ENCODE results near the gene ACOXL.

DNA sequence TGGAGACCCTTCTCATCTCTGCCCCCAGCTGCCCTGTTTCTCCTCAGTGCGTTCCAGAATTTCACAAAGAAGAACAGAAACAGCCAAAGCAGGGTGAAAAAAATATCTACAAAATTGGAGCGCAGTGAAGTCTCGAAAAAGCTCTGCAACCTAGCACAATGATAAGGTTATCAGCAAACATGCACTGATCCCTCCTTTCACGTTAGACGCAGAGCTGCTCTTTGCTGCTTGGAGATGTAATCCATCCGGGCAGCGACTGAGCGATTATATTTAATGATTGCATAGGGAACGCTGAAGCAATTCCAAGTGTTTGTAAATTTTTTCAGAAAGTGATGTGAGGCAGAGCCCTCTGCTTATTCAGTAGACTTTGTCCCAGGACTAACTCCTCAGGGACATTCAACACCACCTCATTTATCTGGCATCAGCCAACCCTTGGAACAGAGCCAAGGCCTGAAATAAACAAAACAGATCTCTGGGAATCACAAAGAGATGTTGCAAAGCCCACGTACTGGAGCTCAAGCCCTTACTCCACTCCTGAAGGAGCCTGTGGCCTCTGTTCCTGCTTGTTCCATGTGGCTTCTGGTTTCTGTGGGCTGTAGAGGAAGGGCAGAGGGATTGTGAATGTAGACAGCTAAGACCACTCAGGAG is 215.8 kb downstream of the ACOXL start:
- TF ChIP-seq POLR2AphosphoS5 (IDR thresholded peaks at IDR 0.05; ENCODE audit: insufficient read depth, low read depth, low read length) (no peak), MYC (IDR thresholded peaks at IDR 0.05; ENCODE audit: low read depth, low read length) (no peak), POLR2A (IDR thresholded peaks at IDR 0.05; ENCODE audit: low read depth, low read length) (no peak)
- TF ChIP-seq, protein P1, sequence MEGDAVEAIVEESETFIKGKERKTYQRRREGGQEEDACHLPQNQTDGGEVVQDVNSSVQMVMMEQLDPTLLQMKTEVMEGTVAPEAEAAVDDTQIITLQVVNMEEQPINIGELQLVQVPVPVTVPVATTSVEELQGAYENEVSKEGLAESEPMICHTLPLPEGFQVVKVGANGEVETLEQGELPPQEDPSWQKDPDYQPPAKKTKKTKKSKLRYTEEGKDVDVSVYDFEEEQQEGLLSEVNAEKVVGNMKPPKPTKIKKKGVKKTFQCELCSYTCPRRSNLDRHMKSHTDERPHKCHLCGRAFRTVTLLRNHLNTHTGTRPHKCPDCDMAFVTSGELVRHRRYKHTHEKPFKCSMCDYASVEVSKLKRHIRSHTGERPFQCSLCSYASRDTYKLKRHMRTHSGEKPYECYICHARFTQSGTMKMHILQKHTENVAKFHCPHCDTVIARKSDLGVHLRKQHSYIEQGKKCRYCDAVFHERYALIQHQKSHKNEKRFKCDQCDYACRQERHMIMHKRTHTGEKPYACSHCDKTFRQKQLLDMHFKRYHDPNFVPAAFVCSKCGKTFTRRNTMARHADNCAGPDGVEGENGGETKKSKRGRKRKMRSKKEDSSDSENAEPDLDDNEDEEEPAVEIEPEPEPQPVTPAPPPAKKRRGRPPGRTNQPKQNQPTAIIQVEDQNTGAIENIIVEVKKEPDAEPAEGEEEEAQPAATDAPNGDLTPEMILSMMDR (IDR thresholded peaks at IDR 0.05; ENCODE audit: extremely low read depth in 1 of 2, insufficient read depth in 1 of 2, low read depth in 1 of 2, low read length in 2 of 2) = no peak
